ENCODE data around the gene TLE1. TPM values are rescaled to one million over a fixed set of nuclear protein-coding genes. Genes with fewer than 3 reads are reported as not detected.
"Not testable (repeated sequence)": the region's sequence is repeated elsewhere in the genome, so short reads cannot be mapped to it uniquely, and the experiment has no call there.

The TLE1 gene
- total RNA-seq, result 17.9 TPM
- long read RNA-seq, partial matches to known transcripts, result 38 of 65 reads
- long read RNA-seq, other reads (novel, unspliced or antisense), result 27 of 65 reads

- intact Hi-C loops (cut with DNase I), result no loop called here
- H3K9me3 ChIP-seq, result no peaks in the 10 kb centered on the region
- no peaks in the 10 kb centered on the region for H3K27me3 ChIP-seq (ENCODE audit: low read depth)
- DNase-seq (peak; percentile 99), ATAC-seq (peak; percentile 93 to 96)
- no peaks in the 10 kb centered on the region for H3K36me3 ChIP-seq
- peaks cover 46% of the 10 kb centered on the region for H3K4me1 ChIP-seq
- TF ChIP-seq, protein P1, sequence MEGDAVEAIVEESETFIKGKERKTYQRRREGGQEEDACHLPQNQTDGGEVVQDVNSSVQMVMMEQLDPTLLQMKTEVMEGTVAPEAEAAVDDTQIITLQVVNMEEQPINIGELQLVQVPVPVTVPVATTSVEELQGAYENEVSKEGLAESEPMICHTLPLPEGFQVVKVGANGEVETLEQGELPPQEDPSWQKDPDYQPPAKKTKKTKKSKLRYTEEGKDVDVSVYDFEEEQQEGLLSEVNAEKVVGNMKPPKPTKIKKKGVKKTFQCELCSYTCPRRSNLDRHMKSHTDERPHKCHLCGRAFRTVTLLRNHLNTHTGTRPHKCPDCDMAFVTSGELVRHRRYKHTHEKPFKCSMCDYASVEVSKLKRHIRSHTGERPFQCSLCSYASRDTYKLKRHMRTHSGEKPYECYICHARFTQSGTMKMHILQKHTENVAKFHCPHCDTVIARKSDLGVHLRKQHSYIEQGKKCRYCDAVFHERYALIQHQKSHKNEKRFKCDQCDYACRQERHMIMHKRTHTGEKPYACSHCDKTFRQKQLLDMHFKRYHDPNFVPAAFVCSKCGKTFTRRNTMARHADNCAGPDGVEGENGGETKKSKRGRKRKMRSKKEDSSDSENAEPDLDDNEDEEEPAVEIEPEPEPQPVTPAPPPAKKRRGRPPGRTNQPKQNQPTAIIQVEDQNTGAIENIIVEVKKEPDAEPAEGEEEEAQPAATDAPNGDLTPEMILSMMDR (IDR thresholded peaks at IDR 0.05), result no peak
- peak within 1 kb of the TSS; percentile 82 for H3K27ac ChIP-seq
- H3K4me3 ChIP-seq, result peak within 1 kb of the TSS; percentile 80
Measured at GRCh38 chr9:81689343-81690175, at the start of gene TLE1. TLE1 (minus strand) TSS chr9:81689547; CDS start chr9:81688240, 1,307 bp downstream.

DNA sequence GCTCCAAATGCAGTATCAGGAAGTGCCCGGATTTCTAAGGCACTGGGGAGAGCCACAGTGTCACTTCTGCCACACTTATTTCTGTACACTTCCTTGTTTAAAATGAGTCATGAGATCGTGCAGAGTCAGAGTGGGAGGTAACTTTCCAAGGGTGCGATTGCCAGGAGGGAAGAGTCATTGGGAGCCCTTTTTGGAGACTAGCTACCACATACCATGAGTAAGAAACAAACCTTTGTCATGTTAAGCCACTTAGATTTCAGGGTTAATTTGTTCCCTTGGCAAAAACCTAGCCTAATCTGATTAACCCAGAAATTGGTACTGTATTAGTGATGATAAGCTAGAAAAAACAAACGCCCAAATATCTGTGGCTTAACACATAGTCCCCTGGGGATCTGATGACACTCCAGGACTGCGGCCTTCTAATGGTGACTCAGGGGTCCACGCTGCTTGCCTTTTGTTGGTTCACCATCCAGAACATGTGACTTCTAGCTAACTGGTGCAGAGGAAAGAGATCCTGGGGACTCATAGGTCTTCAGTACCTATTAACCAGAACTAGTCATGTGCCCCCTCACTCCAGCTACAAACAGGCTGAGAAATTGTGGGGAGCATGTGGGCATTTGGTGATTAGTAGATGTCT lies 48.6 kb upstream of the TLE1 start:
- Histone ChIP-seq H3K4me1 (no peaks in the 10 kb centered on the region), H3K4me3 (no peak overlapping the region), H3K36me3 (no peaks in the 10 kb centered on the region), H3K9me3 (peaks cover 8% of the 10 kb centered on the region), H3K27me3 (ENCODE audit: low read depth) (no peaks in the 10 kb centered on the region), H3K27ac (no peak overlapping the region)
- DNase-seq, result no peak
- TF ChIP-seq, protein P1 (IDR thresholded peaks at IDR 0.05), result no peak
- ATAC-seq, result peak; percentile 91 to 93
- intact Hi-C loops (cut with DNase I), result no loop called here

GRCh38 chr9:81730498-81730897 lies 41.2 kb upstream of the TLE1 start:
- H3K27ac ChIP-seq; H3K36me3 ChIP-seq; H3K9me3 ChIP-seq; H3K27me3 ChIP-seq (ENCODE audit: low read depth); DNase-seq; ATAC-seq; intact Hi-C loops (cut with DNase I); H3K4me3 ChIP-seq; H3K4me1 ChIP-seq: not testable (repeated sequence)

GRCh38 chr9:81729135-81729534 lies 39.8 kb upstream of the TLE1 start:
- no peak for DNase-seq
- TF ChIP-seq, protein P1 (IDR thresholded peaks at IDR 0.05), result no peak
- Histone ChIP-seq H3K27ac (no peak overlapping the region), H3K4me1 (no peaks in the 10 kb centered on the region), H3K36me3 (no peaks in the 10 kb centered on the region), H3K27me3 (ENCODE audit: low read depth) (no peaks in the 10 kb centered on the region), H3K9me3 (no peaks in the 10 kb centered on the region), H3K4me3 (no peak overlapping the region)
- intact Hi-C loops (cut with DNase I), result no loop called here
- no peak for ATAC-seq

DNA sequence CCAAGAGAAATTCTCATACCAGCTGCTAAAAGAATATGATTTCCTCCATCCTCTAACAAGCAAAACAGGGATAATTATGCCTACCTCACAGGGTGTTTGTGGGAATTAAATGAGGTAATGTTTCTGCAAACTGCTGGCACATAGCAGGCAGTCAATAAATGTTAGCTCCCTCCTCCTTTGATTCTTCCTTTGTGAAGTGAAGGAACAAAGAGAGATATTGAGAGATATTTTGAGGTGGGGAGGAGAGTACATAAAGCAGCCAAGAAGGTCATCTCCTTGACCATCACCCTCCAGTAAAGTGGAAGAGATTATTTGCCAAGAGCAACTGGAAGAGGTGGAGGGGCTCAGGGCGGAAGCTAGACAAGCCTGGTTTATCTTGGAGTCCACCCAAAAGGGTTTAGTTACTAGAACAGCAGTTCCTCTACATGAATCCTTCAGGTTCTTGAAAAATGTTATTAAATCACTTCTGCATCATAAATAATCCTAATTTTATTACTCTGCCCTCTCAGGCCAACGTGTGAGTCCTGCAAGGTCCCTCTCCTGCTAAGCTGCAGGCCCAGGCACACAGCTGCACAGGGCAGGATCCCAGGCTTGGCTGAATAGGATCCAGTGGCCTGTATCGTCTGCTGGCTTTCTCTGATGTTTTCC lies 35.0 kb upstream of the TLE1 start:
- ATAC-seq (no peak), DNase-seq (no peak)
- Histone ChIP-seq H3K4me1 (no peaks in the 10 kb centered on the region), H3K27ac (no peak overlapping the region), H3K4me3 (no peak overlapping the region), H3K27me3 (ENCODE audit: low read depth) (no peaks in the 10 kb centered on the region), H3K9me3 (no peaks in the 10 kb centered on the region), H3K36me3 (no peaks in the 10 kb centered on the region)
- TF ChIP-seq, protein P1 (IDR thresholded peaks at IDR 0.05), result no peak
- intact Hi-C loops (cut with DNase I), result no loop called here
